Activated T-helper 17 cell treated with anti-CD3 and anti-CD28 coated beads, Interleukin-2, amount 50 U/mL, for 72 hours (primary cell): ENCODE data around the gene TMEM273. TPM values are rescaled to one million over a fixed set of nuclear protein-coding genes. Genes with fewer than 3 reads are reported as not detected.

Experiments used
- ATAC-seq: fragments of 150-1000 bp; cut with Tn5 transposase; replicated peaks from 2 replicates; pipeline ENCODE4 v1.10.0; 2021; ENCODE audit warnings: mild to moderate bottlenecking, moderate library complexity
- H3K27ac Mint-ChIP-seq: one replicate; pipeline ENCODE4 v1.8.0; 2022; ENCODE audit warnings: mixed read lengths
- H3K27me3 Mint-ChIP-seq: one replicate; pipeline ENCODE4 v1.8.0; 2022; ENCODE audit warnings: mixed read lengths
- H3K36me3 Mint-ChIP-seq: one replicate; pipeline ENCODE4 v1.8.0; 2022; ENCODE audit warnings: low read depth, mild to moderate bottlenecking, mixed read lengths
- H3K4me1 Mint-ChIP-seq: one replicate; pipeline ENCODE4 v1.8.0; 2022; ENCODE audit warnings: mixed read lengths
- H3K4me3 Mint-ChIP-seq: one replicate; pipeline ENCODE4 v1.8.0; 2022; ENCODE audit warnings: mild to moderate bottlenecking, mixed read lengths
- H3K9me3 Mint-ChIP-seq: one replicate; pipeline ENCODE4 v1.8.0; 2022; ENCODE audit warnings: mixed read lengths
- total RNA-seq, 2 donors: library from RNA; stranded (reverse); gene quantifications; one replicate each; pipeline ENCODE4 v1.2.3, GENCODE V29; 2022

Gene TMEM273
- total RNA-seq, 2 donors from 2014 or later: 92.2 to 262 TPM

GRCh38 chr10:49168171-49168540 lies 20.0 kb downstream of the TMEM273 start:
- Mint-ChIP-seq H3K36me3 (peaks cover 97% of the 10 kb centered on the region), H3K27ac (peak overlapping the region; percentile 74), H3K27me3 (no peaks in the 10 kb centered on the region), H3K4me3 (peak overlapping the region; percentile 4), H3K9me3 (peaks cover 4% of the 10 kb centered on the region), H3K4me1 (peaks cover 24% of the 10 kb centered on the region)
- no peak for ATAC-seq

- Mint-ChIP-seq H3K4me3 (peak overlapping the region; percentile 50), H3K36me3 (peaks cover 97% of the 10 kb centered on the region), H3K27me3 (no peaks in the 10 kb centered on the region), H3K4me1 (peaks cover 24% of the 10 kb centered on the region), H3K9me3 (peaks cover 4% of the 10 kb centered on the region), H3K27ac (peak overlapping the region; percentile 74)
- ATAC-seq: no peak
These were observed 20.6 kb downstream of the TMEM273 start for GRCh38 chr10:49167425-49168170.

- peak; percentile 9 for ATAC-seq
- peaks cover 4% of the 10 kb centered on the region for H3K9me3 Mint-ChIP-seq
- H3K4me1 Mint-ChIP-seq: peaks cover 29% of the 10 kb centered on the region
- H3K27me3 Mint-ChIP-seq: no peaks in the 10 kb centered on the region
- H3K4me3 Mint-ChIP-seq: peak overlapping the region; percentile 50
- H3K27ac Mint-ChIP-seq: peak overlapping the region; percentile 74
- peaks cover 97% of the 10 kb centered on the region for H3K36me3 Mint-ChIP-seq
These were observed 21.4 kb downstream of the TMEM273 start for GRCh38 chr10:49166484-49167400.

GRCh38 chr10:49165821-49166483 lies 22.2 kb downstream of the TMEM273 start:
- peaks cover 4% of the 10 kb centered on the region for H3K9me3 Mint-ChIP-seq
- H3K4me1 Mint-ChIP-seq: peaks cover 31% of the 10 kb centered on the region
- H3K4me3 Mint-ChIP-seq: peak overlapping the region; percentile 50
- H3K36me3 Mint-ChIP-seq: peaks cover 100% of the 10 kb centered on the region
- peak; percentile 60 for ATAC-seq
- H3K27ac Mint-ChIP-seq: peak overlapping the region; percentile 74
- no peaks in the 10 kb centered on the region for H3K27me3 Mint-ChIP-seq

- ATAC-seq: no peak
- Mint-ChIP-seq H3K4me1 (peaks cover 31% of the 10 kb centered on the region), H3K4me3 (peak overlapping the region; percentile 28)
These were observed 22.9 kb downstream of the TMEM273 start for GRCh38 chr10:49165259-49165658.

GRCh38 chr10:49164559-49165188 lies 23.5 kb downstream of the TMEM273 start:
- Mint-ChIP-seq H3K36me3 (peaks cover 100% of the 10 kb centered on the region), H3K4me3 (peak overlapping the region; percentile 28), H3K27ac (peak overlapping the region; percentile 71), H3K4me1 (peaks cover 31% of the 10 kb centered on the region), H3K9me3 (peaks cover 4% of the 10 kb centered on the region), H3K27me3 (no peaks in the 10 kb centered on the region)
- peak; percentile 39 for ATAC-seq

More at GRCh38 chr10:49165259-49165658, 22.9 kb downstream of the TMEM273 start:
- Mint-ChIP-seq H3K27ac (peak overlapping the region; percentile 71), H3K36me3 (peaks cover 100% of the 10 kb centered on the region), H3K9me3 (peaks cover 4% of the 10 kb centered on the region), H3K27me3 (no peaks in the 10 kb centered on the region)

GRCh38 chr10:49163741-49164140 lies 24.4 kb downstream of the TMEM273 start:
- peak overlapping the region; percentile 71 for H3K27ac Mint-ChIP-seq
- peaks cover 4% of the 10 kb centered on the region for H3K9me3 Mint-ChIP-seq
- H3K4me1 Mint-ChIP-seq: peaks cover 31% of the 10 kb centered on the region
- no peak overlapping the region for H3K4me3 Mint-ChIP-seq
- peaks cover 99% of the 10 kb centered on the region for H3K36me3 Mint-ChIP-seq
- H3K27me3 Mint-ChIP-seq: no peaks in the 10 kb centered on the region
- no peak for ATAC-seq

GRCh38 chr10:49162761-49163310 lies 25.4 kb downstream of the TMEM273 start:
- Mint-ChIP-seq H3K4me1 (peaks cover 28% of the 10 kb centered on the region), H3K9me3 (peaks cover 4% of the 10 kb centered on the region), H3K36me3 (peaks cover 99% of the 10 kb centered on the region), H3K27me3 (peaks cover under 1% of the 10 kb centered on the region), H3K4me3 (no peak overlapping the region), H3K27ac (no peak overlapping the region)
- ATAC-seq: no peak

- Mint-ChIP-seq H3K9me3 (peaks cover 4% of the 10 kb centered on the region), H3K36me3 (peaks cover 99% of the 10 kb centered on the region), H3K4me3 (no peak overlapping the region), H3K27me3 (peaks cover 4% of the 10 kb centered on the region), H3K27ac (peak overlapping the region; percentile 23), H3K4me1 (peaks cover 30% of the 10 kb centered on the region)
- ATAC-seq: peak; percentile 24
These were observed 26.1 kb downstream of the TMEM273 start for GRCh38 chr10:49162063-49162462.

- peak; percentile 10 for ATAC-seq
- Mint-ChIP-seq H3K4me3 (no peak overlapping the region), H3K4me1 (peaks cover 33% of the 10 kb centered on the region), H3K36me3 (peaks cover 99% of the 10 kb centered on the region), H3K9me3 (peaks cover 6% of the 10 kb centered on the region), H3K27me3 (peaks cover 4% of the 10 kb centered on the region), H3K27ac (peak overlapping the region; percentile 23)
These were observed 26.7 kb downstream of the TMEM273 start for GRCh38 chr10:49161411-49161997.

GRCh38 chr10:49160814-49161213 lies 27.4 kb downstream of the TMEM273 start:
- peaks cover 4% of the 10 kb centered on the region for H3K27me3 Mint-ChIP-seq
- no peak overlapping the region for H3K27ac Mint-ChIP-seq
- peaks cover 33% of the 10 kb centered on the region for H3K4me1 Mint-ChIP-seq
- H3K9me3 Mint-ChIP-seq: peaks cover 7% of the 10 kb centered on the region
- ATAC-seq: no peak
- H3K36me3 Mint-ChIP-seq: peaks cover 99% of the 10 kb centered on the region
- H3K4me3 Mint-ChIP-seq: no peak overlapping the region

- no peak for ATAC-seq
- H3K27ac Mint-ChIP-seq: no peak overlapping the region
- peaks cover 4% of the 10 kb centered on the region for H3K27me3 Mint-ChIP-seq
- H3K9me3 Mint-ChIP-seq: peaks cover 7% of the 10 kb centered on the region
- H3K4me3 Mint-ChIP-seq: no peak overlapping the region
- H3K36me3 Mint-ChIP-seq: peaks cover 99% of the 10 kb centered on the region
- peaks cover 32% of the 10 kb centered on the region for H3K4me1 Mint-ChIP-seq
These were observed 28.1 kb downstream of the TMEM273 start for GRCh38 chr10:49160110-49160509.

- peaks cover 3% of the 10 kb centered on the region for H3K9me3 Mint-ChIP-seq
- no peak for ATAC-seq
- no peak overlapping the region for H3K4me3 Mint-ChIP-seq
- peaks cover 21% of the 10 kb centered on the region for H3K4me1 Mint-ChIP-seq
- H3K27ac Mint-ChIP-seq: no peak overlapping the region
- H3K36me3 Mint-ChIP-seq: peaks cover 99% of the 10 kb centered on the region
- peaks cover 4% of the 10 kb centered on the region for H3K27me3 Mint-ChIP-seq
These were observed 29.3 kb downstream of the TMEM273 start for GRCh38 chr10:49158915-49159314.
